Muscle of arm (tissue), 12 donors: ENCODE results near the gene LLPH. TPM values are rescaled to one million over a fixed set of nuclear protein-coding genes. Genes with fewer than 3 reads are reported as not detected.

Source experiments
- DNase-seq: peaks from one replicate; pipeline ENCODE4 v3.0.0-alpha.2; 2013
- polyA plus RNA-seq, 12 donors: library from polyadenylated mRNA; unstranded; fragments of 120-200 nt; gene quantifications; one replicate each; pipeline ENCODE4 v1.2.1, GENCODE V29; 2013; ENCODE audit not compliant: insufficient read length in 12 of 12

LLPH gene
- polyA plus RNA-seq, 12 donors: 23.9 to 34.2 (median 31.5) TPM; not detected in 1

GRCh38 chr12:66144791-66145754, 14.5 kb upstream of the LLPH start:
- DNase-seq: peak; percentile 39

GRCh38 chr12:66143868-66144267, 13.3 kb upstream of the LLPH start:
- DNase-seq: no peak

- DNase-seq: no peak
These were observed 12.3 kb upstream of the LLPH start for GRCh38 chr12:66142826-66143225.

DNA sequence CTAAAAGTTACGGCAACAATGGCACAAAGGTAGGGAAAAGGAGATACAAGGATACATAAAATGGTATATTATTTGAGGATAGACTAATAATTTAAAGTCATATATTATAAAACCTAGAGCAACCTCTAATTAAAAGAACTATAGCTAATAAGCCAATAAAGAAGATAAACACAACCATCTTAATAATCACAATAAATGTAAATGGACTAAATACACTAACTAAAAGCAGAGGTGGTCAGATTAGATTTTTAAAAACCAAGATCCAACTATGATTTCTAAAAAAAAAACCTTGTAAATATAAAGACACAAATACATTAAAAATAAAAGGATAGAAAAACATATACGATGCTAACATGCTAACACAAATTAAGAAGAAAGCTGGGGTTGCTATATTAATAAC, 10.7 kb upstream of the LLPH start:
- DNase-seq: no peak

GRCh38 chr12:66140731-66141130, 10.2 kb upstream of the LLPH start:
- no peak for DNase-seq

DNA sequence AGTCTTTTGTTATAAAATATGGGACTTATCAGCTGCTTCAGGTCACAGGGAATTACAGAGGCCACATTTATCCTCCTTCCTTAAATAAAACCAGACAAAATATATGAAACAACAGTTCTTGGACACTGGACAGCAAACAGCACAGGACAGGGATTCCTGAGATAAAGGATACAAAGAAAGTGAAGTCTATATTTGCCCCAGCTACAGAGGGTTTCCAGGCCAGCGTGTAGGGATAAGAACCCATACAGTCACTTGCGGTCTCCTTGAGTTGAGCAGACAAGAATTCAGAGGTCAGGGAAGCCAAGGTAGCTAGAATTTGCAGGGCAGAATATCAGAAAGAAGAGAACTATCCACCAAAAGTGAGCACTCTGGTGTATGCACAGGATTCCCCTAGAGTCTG, 8.8 kb upstream of the LLPH start:
- DNase-seq: no peak

DNA sequence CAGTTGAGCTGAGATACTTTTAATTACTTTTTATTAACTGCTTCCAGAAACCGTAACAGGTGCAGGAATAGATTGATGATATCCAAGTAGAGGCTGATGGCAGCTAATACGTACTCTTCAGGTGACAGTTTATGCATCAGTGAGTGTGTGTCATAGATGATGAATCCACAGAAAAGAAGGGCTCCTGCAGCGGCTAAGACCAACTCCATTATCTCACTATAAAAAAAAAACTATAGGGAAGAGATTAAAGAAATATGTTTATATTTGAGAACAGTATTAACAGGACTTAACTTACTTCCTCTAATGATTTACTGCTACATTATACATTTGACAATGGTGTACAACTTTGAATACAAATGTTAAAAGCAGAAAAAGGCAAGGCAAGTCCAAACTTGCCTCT, 7.4 kb upstream of the LLPH start:
- no peak for DNase-seq

DNA sequence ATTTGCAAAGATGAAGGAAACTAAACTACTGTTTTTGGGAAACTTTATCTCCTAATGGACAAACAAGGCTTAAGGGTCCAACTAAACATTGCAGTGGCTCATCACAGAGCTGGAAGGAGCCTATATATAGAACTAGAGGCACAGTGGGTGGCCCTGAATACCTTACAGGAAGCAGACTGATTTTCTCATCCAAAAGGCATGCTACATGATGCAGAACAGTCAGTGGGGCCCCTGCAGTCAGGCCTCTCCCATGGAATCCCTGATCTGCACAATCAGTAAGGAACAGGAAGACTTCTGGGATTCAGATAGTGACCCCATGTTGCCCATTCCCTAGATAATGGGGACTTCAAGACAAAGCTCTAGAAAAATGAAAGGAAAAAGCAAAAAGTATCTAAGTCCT, 1.9 kb upstream of the LLPH start:
- no peak for DNase-seq

GRCh38 chr12:66131067-66131688, 628 bp upstream of the LLPH start:
- no peak for DNase-seq

DNA sequence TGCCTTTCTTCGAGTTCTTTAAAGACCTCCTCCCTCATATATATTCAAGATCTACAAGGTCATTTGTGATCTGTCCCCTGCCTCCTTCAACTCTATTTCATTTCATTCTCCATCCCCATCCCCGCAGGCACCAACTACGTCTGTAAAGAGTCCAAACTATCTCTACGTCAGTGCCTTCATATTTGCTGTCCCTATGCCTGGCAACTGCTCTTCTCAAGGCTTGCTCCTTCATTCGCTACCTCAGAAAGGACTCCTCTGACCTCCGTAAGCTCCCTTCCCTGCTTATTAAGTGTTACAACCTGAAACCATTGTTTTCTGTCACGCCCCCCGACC, 650 bp downstream of the LLPH start:
- DNase-seq: no peak

GRCh38 chr12:66127650-66128049, 2.9 kb downstream of the LLPH start:
- DNase-seq: no peak

GRCh38 chr12:66120477-66120876, 10.1 kb downstream of the LLPH start:
- no peak for DNase-seq

- no peak for DNase-seq
These were observed 10.7 kb downstream of the LLPH start for GRCh38 chr12:66119870-66120241.

- no peak for DNase-seq
These were observed 11.2 kb downstream of the LLPH start for GRCh38 chr12:66119229-66119869.

- DNase-seq: no peak
These were observed 12.2 kb downstream of the LLPH start for GRCh38 chr12:66118240-66118891.

- no peak for DNase-seq
These were observed 13.3 kb downstream of the LLPH start for GRCh38 chr12:66117242-66117641.

GRCh38 chr12:66115071-66115600, 15.4 kb downstream of the LLPH start:
- no peak for DNase-seq

DNA sequence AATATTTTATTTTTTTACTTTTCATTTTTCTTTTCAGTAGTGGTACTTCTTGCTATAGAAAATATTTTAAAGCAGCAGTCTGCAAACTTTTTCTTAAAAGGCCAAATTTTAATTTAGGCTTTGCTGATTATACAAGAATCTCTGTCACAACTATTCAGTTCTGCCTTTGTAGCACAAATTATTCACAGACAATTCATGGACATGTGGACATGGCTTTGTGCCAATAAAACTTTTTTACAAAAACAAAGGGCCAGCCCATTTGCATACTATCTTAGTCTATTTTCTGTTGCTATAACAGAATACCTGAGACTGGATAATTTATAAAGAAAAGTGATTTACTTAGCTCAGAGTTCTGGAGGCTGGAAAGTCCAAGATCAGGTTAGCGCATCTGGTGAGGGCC, 17.1 kb downstream of the LLPH start:
- no peak for DNase-seq

- no peak for DNase-seq
These were observed 18.9 kb downstream of the LLPH start for GRCh38 chr12:66111605-66112004.

DNA sequence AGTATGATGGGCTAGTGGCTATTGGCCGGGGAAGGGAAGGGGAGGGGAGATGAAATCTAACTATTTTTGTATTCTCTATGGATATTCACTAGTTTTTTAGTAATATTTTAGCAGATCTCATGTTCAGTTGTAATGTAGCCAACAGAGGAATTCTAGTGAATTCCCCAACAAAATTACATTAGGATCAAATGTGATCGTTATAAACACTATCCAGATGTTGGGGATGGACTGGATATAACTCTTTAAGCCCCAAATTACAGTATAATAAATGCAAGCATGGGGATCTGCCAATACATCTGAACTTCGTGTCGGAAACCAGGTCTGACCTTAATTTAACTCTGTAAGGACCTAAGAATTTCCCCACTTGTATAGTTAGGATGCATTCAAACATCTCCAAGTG, 21.5 kb downstream of the LLPH start:
- DNase-seq: no peak

DNA sequence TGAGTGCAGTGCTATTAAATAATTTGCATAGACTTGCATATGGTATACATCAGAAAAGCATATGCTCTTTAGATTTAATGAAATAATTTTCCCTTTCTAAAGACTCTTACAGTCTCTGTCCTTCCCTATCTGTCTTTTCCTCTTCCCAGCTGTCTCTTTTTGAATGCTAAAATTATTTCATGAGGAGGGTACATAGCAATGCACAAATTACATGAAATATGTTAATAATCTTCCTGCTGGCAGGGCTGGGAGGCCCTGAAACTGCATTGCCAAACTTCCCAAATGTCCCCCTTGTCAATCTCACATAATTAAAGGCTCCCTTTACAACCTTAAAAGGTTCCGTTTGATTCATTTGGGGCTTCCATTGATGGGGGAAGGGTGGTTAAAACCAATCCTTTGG, 22.2 kb downstream of the LLPH start:
- DNase-seq: no peak

- DNase-seq: peak; percentile 77
These were observed 23.1 kb downstream of the LLPH start for GRCh38 chr12:66107451-66107915.
